Measurements from ENCODE around the gene OR10G3.
"Not testable (repeated sequence)": the region's sequence is repeated elsewhere in the genome, so short reads cannot be mapped to it uniquely, and the experiment has no call there.

GRCh38 chr14:21602181-21602580, 22.3 kb upstream of the OR10G3 start:
- not testable (repeated sequence) for TF ChIP-seq CTCF, EP300, POLR2AphosphoS5 (IDR thresholded peaks at IDR 0.05)
